Measurements from ENCODE around the gene CYP2W1.
"Not testable (repeated sequence)": the region's sequence is repeated elsewhere in the genome, so short reads cannot be mapped to it uniquely, and the experiment has no call there.

Gene CYP2W1

DNA sequence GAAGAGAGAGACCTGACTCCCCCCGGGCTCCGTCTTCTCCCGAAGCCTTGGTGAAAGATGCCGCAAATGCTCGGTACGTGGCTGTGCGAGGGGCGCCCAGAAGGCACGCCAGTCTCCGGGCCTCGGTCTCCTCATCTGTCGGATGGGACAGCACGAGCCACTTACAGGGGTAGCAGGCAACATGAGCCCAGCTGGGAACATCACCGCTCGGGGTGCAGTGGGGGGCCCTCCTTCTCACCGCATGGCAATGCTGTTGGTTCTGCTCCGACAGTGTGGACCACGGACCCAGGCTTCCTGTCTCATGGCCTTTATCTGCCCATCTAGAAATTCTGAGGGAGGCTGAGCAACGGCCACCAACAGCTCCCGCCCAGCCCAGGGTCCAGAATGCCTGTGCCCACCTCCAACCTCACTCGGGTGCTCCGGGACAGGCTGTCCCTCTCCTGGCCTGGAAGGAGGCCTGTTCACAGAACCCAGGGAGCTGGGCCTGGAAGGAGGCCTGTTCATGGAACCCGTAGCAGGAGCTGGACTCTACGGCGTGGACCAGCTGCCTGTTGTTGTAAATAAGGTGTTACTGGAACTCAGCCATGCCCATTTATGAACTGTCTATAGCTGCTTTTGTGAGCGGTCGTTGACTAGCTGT is 44.3 kb upstream of the CYP2W1 start:
- no peak overlapping the region for H3K4me3 ChIP-seq
- DNase-seq (ENCODE audit: low spot score), result no peak

DNA sequence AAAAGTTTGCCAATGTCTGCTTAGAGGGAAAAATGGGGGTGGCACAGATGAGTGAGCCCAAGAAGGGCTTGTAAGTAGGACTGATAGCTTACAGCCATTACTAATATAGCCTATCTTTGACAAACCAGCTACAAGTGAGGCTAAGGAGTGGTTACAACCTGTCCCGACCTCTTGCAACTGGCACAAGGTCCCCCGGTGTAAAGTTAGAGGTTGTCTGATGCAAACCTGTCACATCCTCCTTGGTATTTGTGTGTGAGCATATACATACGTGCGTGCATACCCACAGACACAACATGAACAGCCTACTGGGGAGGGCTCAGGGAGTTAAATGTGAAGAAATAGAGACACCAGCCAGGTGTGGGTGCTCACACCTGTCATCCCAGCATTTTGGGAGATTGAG is 43.1 kb upstream of the CYP2W1 start:
- no peak for DNase-seq (ENCODE audit: low spot score)
- no peak overlapping the region for H3K27ac ChIP-seq
- no peak overlapping the region for H3K4me3 ChIP-seq
- TF ChIP-seq, protein P1, sequence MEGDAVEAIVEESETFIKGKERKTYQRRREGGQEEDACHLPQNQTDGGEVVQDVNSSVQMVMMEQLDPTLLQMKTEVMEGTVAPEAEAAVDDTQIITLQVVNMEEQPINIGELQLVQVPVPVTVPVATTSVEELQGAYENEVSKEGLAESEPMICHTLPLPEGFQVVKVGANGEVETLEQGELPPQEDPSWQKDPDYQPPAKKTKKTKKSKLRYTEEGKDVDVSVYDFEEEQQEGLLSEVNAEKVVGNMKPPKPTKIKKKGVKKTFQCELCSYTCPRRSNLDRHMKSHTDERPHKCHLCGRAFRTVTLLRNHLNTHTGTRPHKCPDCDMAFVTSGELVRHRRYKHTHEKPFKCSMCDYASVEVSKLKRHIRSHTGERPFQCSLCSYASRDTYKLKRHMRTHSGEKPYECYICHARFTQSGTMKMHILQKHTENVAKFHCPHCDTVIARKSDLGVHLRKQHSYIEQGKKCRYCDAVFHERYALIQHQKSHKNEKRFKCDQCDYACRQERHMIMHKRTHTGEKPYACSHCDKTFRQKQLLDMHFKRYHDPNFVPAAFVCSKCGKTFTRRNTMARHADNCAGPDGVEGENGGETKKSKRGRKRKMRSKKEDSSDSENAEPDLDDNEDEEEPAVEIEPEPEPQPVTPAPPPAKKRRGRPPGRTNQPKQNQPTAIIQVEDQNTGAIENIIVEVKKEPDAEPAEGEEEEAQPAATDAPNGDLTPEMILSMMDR (IDR thresholded peaks at IDR 0.05), result no peak

More for the DNA sequence above, 44.3 kb upstream of the CYP2W1 start:
- H3K27ac ChIP-seq, result no peak overlapping the region
- TF ChIP-seq, protein P1 (IDR thresholded peaks at IDR 0.05), result no peak

DNA sequence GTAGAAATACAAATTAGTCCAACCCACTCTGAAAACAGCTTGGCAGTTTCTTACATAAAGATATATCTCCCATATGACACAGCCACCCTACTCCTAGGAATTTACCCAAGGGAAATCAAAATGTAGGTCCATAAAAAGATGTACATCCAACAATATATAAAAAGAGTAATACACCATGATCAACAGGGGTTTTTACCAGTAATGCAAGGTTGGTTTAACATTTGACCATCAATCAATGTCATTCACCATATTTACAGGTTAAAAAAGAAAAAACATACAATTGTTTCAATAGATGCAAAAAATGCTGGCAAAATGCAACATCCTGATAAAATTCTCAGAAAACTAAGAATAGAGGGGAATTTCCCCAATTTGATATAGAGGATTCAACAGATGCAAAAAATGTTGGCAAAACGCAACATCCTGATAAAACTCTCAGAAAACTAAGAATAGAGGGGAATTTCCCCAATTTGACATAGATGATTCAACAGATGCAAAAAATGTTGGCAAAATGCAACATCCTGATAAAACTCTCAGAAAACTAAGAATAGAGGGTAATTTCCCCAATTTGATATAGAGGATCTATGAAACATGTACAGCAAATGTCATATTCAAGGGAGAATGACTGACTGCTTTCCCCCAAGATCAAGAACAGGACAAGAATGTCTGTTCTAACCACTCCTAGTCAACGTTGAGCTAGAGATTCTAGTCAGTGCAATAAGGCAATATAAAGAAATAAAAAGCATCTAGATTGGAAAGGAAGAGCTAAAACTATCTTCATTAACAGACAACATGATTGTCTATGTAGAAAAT is 42.2 kb upstream of the CYP2W1 start:
- Histone ChIP-seq H3K27ac (no peak overlapping the region), H3K4me3 (no peak overlapping the region)
- TF ChIP-seq, protein P1 (IDR thresholded peaks at IDR 0.05), result no peak
- no peak for DNase-seq (ENCODE audit: low spot score)

DNA sequence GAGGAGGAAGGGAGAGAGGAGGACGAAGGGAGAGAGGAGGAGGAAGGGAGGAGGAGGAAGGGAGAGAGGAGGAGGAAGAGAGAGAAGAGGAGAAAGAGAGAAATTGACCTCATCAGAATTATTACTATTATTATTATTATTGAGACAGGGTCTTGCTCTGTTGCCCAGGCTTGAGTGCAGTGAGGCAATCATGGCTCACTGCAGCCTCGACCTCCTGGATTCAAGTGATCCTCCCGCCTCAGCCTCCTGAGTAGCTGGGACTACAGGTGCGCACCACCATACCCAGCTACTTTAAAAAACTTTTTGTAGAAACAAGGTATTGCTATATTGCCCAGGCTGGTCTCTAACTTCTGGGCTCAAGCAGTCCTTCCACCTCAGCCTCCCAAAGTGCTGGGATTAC is 39.2 kb upstream of the CYP2W1 start:
- not testable (repeated sequence) for DNase-seq (ENCODE audit: low spot score)

DNA sequence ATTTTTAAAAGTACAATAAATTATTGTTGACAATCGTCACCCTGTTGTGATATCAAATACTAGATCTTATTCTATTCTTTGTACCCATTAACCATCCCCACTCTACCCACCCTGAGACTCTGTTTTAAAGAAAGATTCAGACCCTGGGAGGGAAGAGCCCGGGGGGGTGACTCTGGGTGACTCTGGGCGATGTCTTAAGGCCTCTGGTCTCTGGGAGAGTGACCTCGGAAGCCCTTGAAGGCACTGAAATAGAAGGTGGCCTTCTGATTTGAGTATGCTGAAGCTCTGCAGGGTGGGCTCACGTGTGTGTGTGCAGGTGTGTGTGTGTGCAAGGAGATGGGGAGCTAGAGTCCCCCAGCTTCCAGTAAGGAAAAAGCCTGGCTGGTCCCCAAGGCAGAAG is 38.2 kb upstream of the CYP2W1 start:
- no peak overlapping the region for H3K27ac ChIP-seq

More for the DNA sequence above, 39.2 kb upstream of the CYP2W1 start:
- H3K4me3 ChIP-seq, H3K27ac ChIP-seq: not testable (repeated sequence)

DNA sequence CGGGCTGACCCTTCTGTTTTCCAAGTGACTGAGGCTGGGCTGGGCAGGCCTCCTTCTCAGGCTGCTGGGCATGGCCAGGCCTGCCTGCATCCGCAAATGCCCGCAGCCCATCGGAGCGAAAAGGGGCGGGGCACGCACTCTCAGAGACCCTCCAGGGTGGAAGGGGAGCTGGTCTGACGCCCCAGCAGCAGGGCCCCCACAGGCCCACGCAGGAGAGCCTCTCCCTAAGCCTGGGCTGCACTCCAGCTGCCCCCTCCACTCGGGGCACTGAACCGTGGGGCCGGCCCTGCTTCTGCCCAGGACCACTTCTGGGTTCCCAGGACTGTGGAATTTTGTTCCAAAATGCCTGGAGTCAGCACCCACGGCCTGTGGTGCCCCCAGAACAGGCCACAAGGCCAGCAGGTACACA is 37.8 kb upstream of the CYP2W1 start:
- TF ChIP-seq, protein P1 (IDR thresholded peaks at IDR 0.05), result no peak
- DNase-seq (ENCODE audit: low spot score), result no peak
- Histone ChIP-seq H3K27ac (no peak overlapping the region), H3K4me3 (no peak overlapping the region)

More for the DNA sequence above, 38.2 kb upstream of the CYP2W1 start:
- no peak for DNase-seq (ENCODE audit: low spot score)
- TF ChIP-seq, protein P1 (IDR thresholded peaks at IDR 0.05), result no peak
- H3K4me3 ChIP-seq, result no peak overlapping the region

DNA sequence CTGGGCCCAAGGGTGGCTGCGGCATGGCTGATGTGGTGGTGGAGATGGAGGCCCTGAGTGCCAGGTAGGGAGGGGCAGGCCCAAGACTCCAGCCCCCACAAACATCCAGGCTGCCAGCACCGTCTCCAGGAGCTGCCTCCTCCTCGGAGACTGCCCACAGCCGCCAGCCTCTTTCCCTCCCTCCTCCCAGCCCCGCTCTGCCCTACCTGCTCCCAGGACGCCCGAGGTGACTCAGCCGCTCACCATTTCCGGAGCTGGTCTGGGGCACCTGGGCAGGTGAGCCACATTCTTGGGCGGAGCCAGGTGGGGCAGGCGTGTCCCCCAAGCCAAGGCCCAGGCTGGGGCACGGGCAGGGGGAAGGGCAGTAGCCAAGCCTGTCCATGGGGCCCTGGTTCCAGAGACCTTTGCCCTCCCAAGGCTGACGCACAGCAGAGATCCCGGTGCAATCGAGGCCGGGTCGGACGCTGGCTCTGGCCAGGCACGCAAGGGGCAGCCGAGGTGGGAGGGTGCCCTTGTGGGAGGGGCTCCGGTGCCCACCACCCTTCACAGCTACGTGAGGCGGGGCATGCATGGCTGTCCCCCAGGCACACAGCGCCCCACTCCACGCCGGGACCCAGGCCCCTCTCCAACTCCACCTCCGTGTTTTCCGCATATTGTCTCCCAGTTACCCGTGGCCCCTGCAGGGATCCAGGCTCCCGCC is 37.3 kb upstream of the CYP2W1 start:
- Histone ChIP-seq H3K27ac (no peak overlapping the region), H3K4me3 (no peak overlapping the region)
- TF ChIP-seq, protein P1 (IDR thresholded peaks at IDR 0.05), result no peak
- DNase-seq (ENCODE audit: low spot score), result no peak
